ENCODE measurements around the gene TMEM229B. TPM values are rescaled to one million over a fixed set of nuclear protein-coding genes. Genes with fewer than 3 reads are reported as not detected.

The TMEM229B gene
- total RNA-seq, 2 donors from 2014 or later: 1.1 to 1.5 TPM

- DNase-seq: no peak
- no peak overlapping the region for H3K9ac ChIP-seq (ENCODE audit: extremely low read depth, low read length, poor library complexity, severe bottlenecking)
- peaks cover 12% of the 10 kb centered on the region for H3K9me3 ChIP-seq (ENCODE audit: control insufficient read depth, low read length)
- Mint-ChIP-seq H3K27ac (no peak overlapping the region), H3K4me1 (peaks cover under 1% of the 10 kb centered on the region), H3K4me3 (no peak overlapping the region), H3K36me3 (ENCODE audit: low read depth) (peaks cover 6% of the 10 kb centered on the region), H3K27me3 (ENCODE audit: insufficient read depth) (no peaks in the 10 kb centered on the region), H3K9me3 (peaks cover 13% of the 10 kb centered on the region)
- 88 to 94% methylated on average over 8 to 13 of the region's 13 CpGs for WGBS, 2 experiments (ENCODE audit: insufficient coverage in 1 of 2, insufficient read length in 1 of 2)
- H3K27ac ChIP-seq (ENCODE audit: low read depth, low read length): no peak overlapping the region
- no peaks in the 10 kb centered on the region for H3K4me1 ChIP-seq (ENCODE audit: control insufficient read depth, insufficient read depth, low read length)
- H3K36me3 ChIP-seq (ENCODE audit: control insufficient read depth, insufficient read depth, low read length): no peaks in the 10 kb centered on the region
- H3K27me3 ChIP-seq (ENCODE audit: control insufficient read depth, insufficient read depth, low read length, poor library complexity, severe bottlenecking): no peaks in the 10 kb centered on the region
- no peak for TF ChIP-seq CTCF (conservative IDR thresholded peaks at IDR 0.05)
- no peak overlapping the region for H3K4me3 ChIP-seq (ENCODE audit: low read length)
Observed at GRCh38 chr14:67497216-67497615, 8.7 kb upstream of the TMEM229B start.

GRCh38 chr14:67495827-67496226 is 7.3 kb upstream of the TMEM229B start:
- Mint-ChIP-seq H3K36me3 (ENCODE audit: low read depth) (peaks cover 6% of the 10 kb centered on the region), H3K27me3 (ENCODE audit: insufficient read depth) (no peaks in the 10 kb centered on the region), H3K9me3 (peaks cover 13% of the 10 kb centered on the region), H3K4me1 (peaks cover 12% of the 10 kb centered on the region), H3K27ac (no peak overlapping the region), H3K4me3 (no peak overlapping the region)
- 100% methylated on average over 1 of the region's 1 CpG for WGBS, 2 experiments (ENCODE audit: insufficient coverage in 1 of 2, insufficient read length in 1 of 2)
- Histone ChIP-seq H3K27ac (ENCODE audit: low read depth, low read length) (no peak overlapping the region), H3K4me3 (ENCODE audit: low read length) (no peak overlapping the region), H3K9ac (ENCODE audit: extremely low read depth, low read length, poor library complexity, severe bottlenecking) (no peak overlapping the region), H3K9me3 (ENCODE audit: control insufficient read depth, low read length) (peaks cover 12% of the 10 kb centered on the region), H3K4me1 (ENCODE audit: control insufficient read depth, insufficient read depth, low read length) (no peaks in the 10 kb centered on the region), H3K27me3 (ENCODE audit: control insufficient read depth, insufficient read depth, low read length, poor library complexity, severe bottlenecking) (no peaks in the 10 kb centered on the region), H3K36me3 (ENCODE audit: control insufficient read depth, insufficient read depth, low read length) (no peaks in the 10 kb centered on the region)
- no peak for TF ChIP-seq CTCF (conservative IDR thresholded peaks at IDR 0.05)
- no peak for DNase-seq

GRCh38 chr14:67493092-67493717 is 4.7 kb upstream of the TMEM229B start:
- Histone ChIP-seq H3K4me1 (ENCODE audit: control insufficient read depth, insufficient read depth, low read length) (no peaks in the 10 kb centered on the region), H3K4me3 (ENCODE audit: low read length) (no peak overlapping the region), H3K27ac (ENCODE audit: low read depth, low read length) (no peak overlapping the region), H3K27me3 (ENCODE audit: control insufficient read depth, insufficient read depth, low read length, poor library complexity, severe bottlenecking) (no peaks in the 10 kb centered on the region), H3K9me3 (ENCODE audit: control insufficient read depth, low read length) (peaks cover 12% of the 10 kb centered on the region), H3K36me3 (ENCODE audit: control insufficient read depth, insufficient read depth, low read length) (no peaks in the 10 kb centered on the region), H3K9ac (ENCODE audit: extremely low read depth, low read length, poor library complexity, severe bottlenecking) (no peak overlapping the region)
- no peaks in the 10 kb centered on the region for H3K27me3 Mint-ChIP-seq (ENCODE audit: insufficient read depth)
- peaks cover 16% of the 10 kb centered on the region for H3K4me1 Mint-ChIP-seq
- no peak for TF ChIP-seq CTCF (conservative IDR thresholded peaks at IDR 0.05)
- H3K4me3 Mint-ChIP-seq: no peak overlapping the region
- WGBS, 2 experiments (ENCODE audit: insufficient coverage in 1 of 2, insufficient read length in 1 of 2): 91 to 92% methylated on average over 7 to 8 of the region's 8 CpGs
- H3K36me3 Mint-ChIP-seq (ENCODE audit: low read depth): peaks cover 6% of the 10 kb centered on the region
- H3K9me3 Mint-ChIP-seq: peaks cover 13% of the 10 kb centered on the region
- no peak for DNase-seq
- H3K27ac Mint-ChIP-seq: no peak overlapping the region
